Upper lobe of left lung (tissue), 6 donors: ENCODE results near the gene HTRA3. TPM values are rescaled to one million over a fixed set of nuclear protein-coding genes. Genes with fewer than 3 reads are reported as not detected.
A peak's percentile ranks its signal among the peaks of the same experiment; 100 is the strongest.

Source experiments
- ATAC-seq, 2 donors: fragments of 200-7000 bp; cut with Tn5 transposase; one replicate each; pipeline ENCODE4 v1.9.1; 2022; ENCODE audit warnings: mild to moderate bottlenecking in 2 of 2, moderate library complexity in 2 of 2; ENCODE audit not compliant: low FRiP score in 2 of 2
- DNase-seq, 2 donors: peaks; one replicate each; pipeline ENCODE4 v3.0.0-alpha.2; 2019 to 2020
- H3K27ac ChIP-seq, 4 donors: fragments of 200-600 bp; sonication (generic); one replicate each; pipeline ENCODE4 v1.5.1; 2016 to 2019
- H3K27me3 ChIP-seq, 4 donors: fragments of 200-600 bp; sonication (generic); one replicate each; pipeline ENCODE4 v1.5.1; 2017 to 2019
- H3K36me3 ChIP-seq, 4 donors: fragments of 200-600 bp; sonication (generic); one replicate each; pipeline ENCODE4 v1.5.1; 2016 to 2019
- H3K4me1 ChIP-seq, 4 donors: fragments of 200-600 bp; sonication (generic); one replicate each; pipeline ENCODE4 v1.5.1; 2018 to 2019
- H3K4me3 ChIP-seq, 4 donors: fragments of 200-600 bp; sonication (generic); one replicate each; pipeline ENCODE4 v1.5.1; 2017 to 2019; ENCODE audit warnings: mild to moderate bottlenecking in 2 of 4, moderate library complexity in 1 of 4
- H3K9me3 ChIP-seq, 4 donors: fragments of 200-600 bp; sonication (generic); one replicate each; pipeline ENCODE4 v1.5.1; 2018 to 2019
- CTCF ChIP-seq, 6 experiments: fragments of 450-650 bp in 4 of 6; fragments of 200-600 bp in 2 of 6; sonication (generic) in 2 of 6; IDR thresholded peaks; one replicate each; pipeline ENCODE4 v1.5.1; 2016 to 2019; ENCODE audit warnings: antibody characterized with exemption in 6 of 6
- EP300 ChIP-seq, 4 donors: sonication (generic); formaldehyde crosslinking; IDR thresholded peaks; one replicate each; pipeline ENCODE4 v1.5.1; 2017; ENCODE audit warnings: antibody characterized with exemption in 4 of 4, control low read depth in 2 of 4
- POLR2A ChIP-seq, 4 donors: fragments of 450-650 bp; IDR thresholded peaks; one replicate each; pipeline ENCODE4 v1.5.1; 2016 to 2017; ENCODE audit warnings: antibody characterized with exemption in 4 of 4, mild to moderate bottlenecking in 2 of 4
- POLR2AphosphoS5 ChIP-seq, 2 donors: sonication (generic); formaldehyde crosslinking; IDR thresholded peaks; one replicate each; pipeline ENCODE4 v1.5.1; 2017; ENCODE audit warnings: antibody characterized with exemption in 2 of 2
- WGBS, 2 donors: methylation state at CpG; one replicate each; pipeline ENCODE4 v1.1.5; 2017 to 2018; 5-methylcytosine and 5-hydroxymethylcytosine counted together
- total RNA-seq, 6 donors: library from RNA; depleted of rRNA in 4 of 6; stranded (reverse); fragments of >200 nt in 4 of 6; gene quantifications; one replicate each; pipeline versions ENCODE4 v1.1.0 to v1.2.1, GENCODE V29; 2016 to 2021
- donor health status: DM: no; HTN: no; CAD: no; lungs with moderate emphysema.
- donor health status: DM: no; HTN: yes; CAD: no; lungs with severe emphysema.

The HTRA3 gene
- total RNA-seq = 10 to 100 TPM in 5 of 6 donors, 1 to 10 TPM in 1; 5.2 to 51.1 (median 19.7) TPM

DNA sequence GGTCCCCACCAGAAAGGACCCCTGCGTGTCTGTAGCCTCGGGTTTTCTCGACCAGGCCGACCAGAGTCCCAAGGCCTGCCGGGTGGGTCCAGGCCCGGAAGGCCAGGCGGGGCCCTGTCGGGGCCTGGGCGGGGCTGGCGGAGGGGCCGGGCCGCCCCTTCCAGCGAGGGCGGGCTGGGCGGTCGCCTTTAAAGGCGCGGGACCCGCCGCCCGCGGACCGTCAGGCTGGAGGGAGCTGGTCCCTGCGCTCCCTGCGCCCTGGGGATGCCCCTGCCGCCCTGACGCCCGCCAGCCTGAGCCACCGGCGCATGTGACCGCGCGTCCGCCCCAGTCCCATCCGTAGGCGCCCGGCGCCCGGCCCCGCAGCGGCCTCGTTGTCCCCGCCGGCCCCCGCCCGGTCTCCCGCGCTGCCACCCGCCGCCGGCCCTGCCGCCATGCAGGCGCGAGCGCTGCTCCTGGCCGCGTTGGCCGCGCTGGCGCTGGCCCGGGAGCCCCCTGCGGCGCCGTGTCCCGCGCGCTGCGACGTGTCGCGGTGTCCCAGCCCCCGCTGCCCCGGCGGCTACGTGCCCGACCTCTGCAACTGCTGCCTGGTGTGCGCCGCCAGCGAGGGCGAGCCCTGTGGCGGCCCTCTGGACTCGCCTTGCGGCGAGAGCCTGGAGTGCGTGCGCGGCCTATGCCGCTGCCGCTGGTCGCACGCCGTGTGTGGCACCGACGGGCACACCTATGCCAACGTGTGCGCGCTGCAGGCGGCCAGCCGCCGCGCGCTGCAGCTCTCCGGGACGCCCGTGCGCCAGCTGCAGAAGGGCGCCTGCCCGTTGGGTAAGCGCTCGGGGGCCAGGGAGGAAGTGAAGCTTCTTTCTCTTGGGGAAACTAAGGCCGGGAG, at the start of gene HTRA3:
HTRA3 (plus strand) TSS at position 220 of the 883 bp plus-strand sequence; CDS start at position 435, 215 bp downstream.
- Histone ChIP-seq H3K4me1 (peaks cover 30 to 44% (median 38%) of the 10 kb centered on the region in 4 donors), H3K27me3 (peaks cover 0 to 7% (median 0%) of the 10 kb centered on the region in 4 donors), H3K36me3 (no peaks in the 10 kb centered on the region), H3K27ac (peak within 1 kb of the TSS in 3 of 4 donors; percentile 34 to 56 (median 51)), H3K4me3 (peak within 1 kb of the TSS; percentile 20 to 53 (median 49)), H3K9me3 (no peaks in the 10 kb centered on the region)
- ATAC-seq = peak in 1 of 2 donors; percentile 83
- DNase-seq = peak in 1 of 2 donors; percentile 92
- 0 to 5% methylated on average over 3 to 85 of the region's 111 CpGs for WGBS, 2 donors
- peak in 1 of 2 donors; percentile 58 for TF ChIP-seq POLR2AphosphoS5 (IDR thresholded peaks at IDR 0.05)
- TF ChIP-seq EP300 (IDR thresholded peaks at IDR 0.05) = no peak
- peak in 3 of 6 experiments; percentile 4 to 42 (median 18) for TF ChIP-seq CTCF (IDR thresholded peaks at IDR 0.05)
- peak in 2 of 4 donors; percentile 42 to 67 for TF ChIP-seq POLR2A (IDR thresholded peaks at IDR 0.05)

DNA sequence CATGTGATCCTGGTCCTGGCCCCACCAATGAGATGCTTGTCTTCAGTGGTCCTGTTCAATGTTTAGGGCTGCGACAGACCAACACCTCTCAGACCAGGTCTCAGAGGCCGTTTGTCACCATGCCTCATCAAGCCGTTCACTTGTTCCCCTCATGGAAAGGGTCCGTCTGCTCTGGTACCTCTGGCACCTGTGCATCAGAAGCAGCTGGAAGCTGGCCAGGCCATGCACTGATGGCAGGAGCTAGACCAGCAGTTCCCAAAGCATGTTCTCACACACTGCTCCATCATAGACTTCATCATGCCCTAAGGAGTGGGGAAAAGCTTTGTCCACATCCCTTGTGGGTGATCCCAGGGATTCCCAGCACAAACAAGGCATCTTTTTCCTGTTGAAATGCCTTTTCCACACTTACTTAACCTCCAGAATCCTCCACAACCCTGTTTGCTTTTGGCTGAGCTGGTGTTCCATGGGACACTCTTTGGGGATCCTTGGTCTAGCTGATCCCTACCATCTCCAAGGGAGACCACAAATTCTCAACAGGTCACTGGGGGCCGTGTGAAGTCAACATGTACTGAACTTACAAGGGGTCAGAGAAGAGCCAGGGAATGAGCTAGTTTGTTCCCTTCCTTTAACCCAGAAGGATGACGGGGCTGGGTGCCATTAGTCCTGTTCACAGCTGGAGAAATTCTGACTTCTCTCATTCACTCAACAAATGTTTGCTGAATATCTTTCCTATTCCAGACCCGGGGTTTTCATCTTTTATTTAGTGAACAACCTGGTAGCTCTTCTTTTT, 48.7 kb upstream of the HTRA3 start:
- H3K4me3 ChIP-seq = no peak overlapping the region
- no peaks in the 10 kb centered on the region for H3K9me3 ChIP-seq
- H3K27me3 ChIP-seq = no peaks in the 10 kb centered on the region
- whole genome bisulfite sequencing, 2 donors = 72 to 86% methylated on average over 3 to 7 of the region's 7 CpGs
- ATAC-seq (peak in 1 of 2 donors; percentile 22), DNase-seq (no peak)
- H3K4me1 ChIP-seq = peaks cover 7 to 20% (median 9%) of the 10 kb centered on the region in 4 donors
- H3K27ac ChIP-seq = peak overlapping the region; percentile 39 to 74 (median 72)
- TF ChIP-seq POLR2A (IDR thresholded peaks at IDR 0.05) = no peak
- no peak for TF ChIP-seq CTCF (IDR thresholded peaks at IDR 0.05)
- TF ChIP-seq POLR2AphosphoS5 (IDR thresholded peaks at IDR 0.05) = no peak
- TF ChIP-seq EP300 (IDR thresholded peaks at IDR 0.05) = no peak
- peaks cover 0 to 82% (median 53%) of the 10 kb centered on the region in 4 donors for H3K36me3 ChIP-seq

GRCh38 chr4:8221476-8221875, 48.1 kb upstream of the HTRA3 start:
- ATAC-seq = peak in 1 of 2 donors; percentile 77
- no peak for DNase-seq
- Histone ChIP-seq H3K27ac (peak overlapping the region; percentile 49 to 74 (median 72)), H3K4me3 (no peak overlapping the region), H3K27me3 (no peaks in the 10 kb centered on the region), H3K36me3 (peaks cover 0 to 82% (median 50%) of the 10 kb centered on the region in 4 donors), H3K9me3 (no peaks in the 10 kb centered on the region), H3K4me1 (peaks cover 7 to 20% (median 9%) of the 10 kb centered on the region in 4 donors)
- TF ChIP-seq CTCF (IDR thresholded peaks at IDR 0.05) (no peak), EP300 (IDR thresholded peaks at IDR 0.05) (peak in 3 of 4 donors; percentile 31 to 90 (median 85)), POLR2AphosphoS5 (IDR thresholded peaks at IDR 0.05) (peak; percentile 40 to 85), POLR2A (IDR thresholded peaks at IDR 0.05) (peak in 1 of 4 donors; percentile 13)
- 39 to 50% methylated on average over 5 of the region's 5 CpGs for WGBS, 2 donors

- Histone ChIP-seq H3K27me3 (no peaks in the 10 kb centered on the region), H3K36me3 (peaks cover 0 to 82% (median 51%) of the 10 kb centered on the region in 4 donors), H3K9me3 (no peaks in the 10 kb centered on the region), H3K4me3 (no peak overlapping the region), H3K4me1 (peaks cover 7 to 20% (median 9%) of the 10 kb centered on the region in 4 donors), H3K27ac (peak overlapping the region; percentile 49 to 65 (median 61))
- DNase-seq (no peak), ATAC-seq (no peak)
- TF ChIP-seq EP300 (IDR thresholded peaks at IDR 0.05) (no peak), POLR2AphosphoS5 (IDR thresholded peaks at IDR 0.05) (no peak), POLR2A (IDR thresholded peaks at IDR 0.05) (no peak), CTCF (IDR thresholded peaks at IDR 0.05) (no peak)
These were observed 47.6 kb upstream of the HTRA3 start for GRCh38 chr4:8221985-8222384.
